T-helper 1 cell treated with Interleukin-12 subunit alpha and Interleukin-12 subunit beta and Interleukin-4 antibody, amounts not matched to agents 30 ng/mL and 1 ng/mL, for 36 hours (primary cell): Measurements from ENCODE around the gene SPEF2. TPM values are rescaled to one million over a fixed set of nuclear protein-coding genes. Genes with fewer than 3 reads are reported as not detected.

Experiments
- total RNA-seq: library from RNA; stranded (reverse); gene quantifications from 2 replicates; pipeline ENCODE4 v1.2.3, GENCODE V29; 2022

Gene SPEF2
- total RNA-seq, 1 donor from 2014 or later, result 7.8 TPM

Other genes with a start within 250 kb of the SPEF2 start
- 332 and 345 TPM in 2 replicates for gene IL7R, start 239.0 kb downstream of the SPEF2 start, total RNA-seq